ENCODE measurements around the gene ZBTB25. TPM values are rescaled to one million over a fixed set of nuclear protein-coding genes. Genes with fewer than 3 reads are reported as not detected.

The ZBTB25 gene
- total RNA-seq, 1 experiment from 2014 or later: 19.0 TPM

DNA sequence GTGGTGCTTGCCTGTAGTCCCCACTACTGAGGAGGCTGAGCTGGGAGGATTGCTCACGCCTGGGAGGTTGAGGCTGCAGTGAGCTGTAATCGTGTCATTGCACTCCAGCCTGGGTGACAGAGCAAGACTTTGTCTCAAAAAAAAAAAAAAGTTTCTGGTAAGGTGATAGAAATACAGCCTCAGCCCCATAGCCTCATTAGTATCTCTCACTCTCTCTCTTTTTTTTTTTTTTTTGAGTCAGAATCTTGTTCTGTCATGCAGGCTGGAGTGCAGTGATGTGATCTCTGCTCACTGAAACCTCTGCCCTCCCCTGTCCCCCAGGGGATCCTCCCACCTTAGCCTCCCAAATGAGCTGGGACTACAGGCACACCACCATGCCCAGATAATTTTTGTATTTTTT, 96.3 kb downstream of the ZBTB25 start:
- POLR2A ChIA-PET: no interaction called here

DNA sequence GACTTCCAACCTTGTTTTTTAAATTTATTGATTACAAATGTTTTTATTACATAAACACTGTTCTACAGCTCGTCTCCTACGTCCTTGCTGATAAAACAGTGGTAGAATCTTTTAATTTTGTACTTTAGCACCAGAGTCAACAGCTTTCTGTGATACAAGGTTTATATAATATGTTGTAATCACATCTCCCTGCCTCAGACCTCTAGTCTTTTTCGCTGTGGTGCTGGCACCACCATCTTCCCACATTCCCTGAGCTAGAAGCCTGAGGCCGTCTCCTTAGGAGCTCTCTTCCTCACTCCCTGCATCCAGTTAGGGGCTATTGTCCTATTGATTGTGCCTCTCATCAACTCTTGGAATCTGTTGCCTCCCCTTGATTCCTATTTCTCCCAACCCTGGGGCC, 98.3 kb downstream of the ZBTB25 start:
- Histone ChIP-seq H3K9me3 (ENCODE audit: control insufficient read depth in 1 of 2, insufficient read depth in 1 of 2, low read depth in 1 of 2, low read length in 2 of 2) (no peaks in the 10 kb centered on the region), H4K20me1 (ENCODE audit: insufficient read depth) (no peaks in the 10 kb centered on the region), H3K9me2 (ENCODE audit: insufficient read depth) (no peaks in the 10 kb centered on the region), H3K27ac (ENCODE audit: low read depth, low read length) (no peak overlapping the region), H3K27me3 (ENCODE audit: insufficient read depth, low read length) (no peaks in the 10 kb centered on the region), H3K4me2 (ENCODE audit: low read length) (no peak overlapping the region), H3K9ac (ENCODE audit: low read length) (no peak overlapping the region), H3K4me1 (ENCODE audit: control insufficient read depth in 1 of 2, insufficient read depth in 2 of 2, low read length in 2 of 2) (peaks cover 4 to 11% of the 10 kb centered on the region in 2 experiments; a peak in 2 of 4 replicates), H3K36me3 (ENCODE audit: control insufficient read depth in 1 of 2, insufficient read depth in 2 of 2, low read length in 2 of 2) (peaks cover 6 to 25% of the 10 kb centered on the region in 2 experiments; a peak in 2 of 4 replicates), H3K79me2 (ENCODE audit: insufficient read depth, low read length) (peaks cover 80% of the 10 kb centered on the region), H3K4me3 (replicated peaks in 1 of 2; ENCODE audit: low read depth in 1 of 2, low read length in 2 of 2) (no peak overlapping the region), H2AFZ (ENCODE audit: low read depth, low read length, poor library complexity, severe bottlenecking) (no peak overlapping the region)
- intact Hi-C loops (cut with micrococcal nuclease): no loop called here
- POLR2A ChIA-PET: no interaction called here
- TF ChIP-seq RAD21 (IDR thresholded peaks at IDR 0.05; ENCODE audit: low read depth) (no peak), EZH2phosphoT487 (IDR thresholded peaks at IDR 0.05; ENCODE audit: borderline replicate concordance) (no peak), EGR1 (IDR thresholded peaks at IDR 0.05; ENCODE audit: low read depth) (no peak), SP1 (IDR thresholded peaks at IDR 0.05; ENCODE audit: low read depth) (no peak), ZFX (IDR thresholded peaks at IDR 0.05) (no peak), EZH2 (IDR thresholded peaks at IDR 0.05) (no peak), JUND (IDR thresholded peaks at IDR 0.05) (no peak), ZNF274 (IDR thresholded peaks at IDR 0.05; ENCODE audit: low read depth, low read length) (no peak), CEBPB (IDR thresholded peaks at IDR 0.05; ENCODE audit: low read depth) (no peak), SRF (IDR thresholded peaks at IDR 0.05; ENCODE audit: low read depth) (no peak), ELF1 (IDR thresholded peaks at IDR 0.05; ENCODE audit: borderline replicate concordance, low read depth) (no peak)
- RAD21 ChIA-PET (ENCODE audit: low non-redundant PET in 1 of 2, low total read pairs in 2 of 2, uncharacterized antibody in 2 of 2, unreplicated experiment in 2 of 2): no interaction called here
- DNase-seq (ENCODE audit: low read depth, low spot score) (no peak), ATAC-seq (no peak)
- no TSS peak for BruUV-seq (replicated peaks)
- CTCF ChIA-PET: no interaction called here

More for the DNA sequence above, 96.3 kb downstream of the ZBTB25 start:
- H3K79me2 ChIP-seq (ENCODE audit: insufficient read depth, low read length): peaks cover 69% of the 10 kb centered on the region
- peaks cover 3 to 17% of the 10 kb centered on the region in 2 experiments; a peak in 2 of 4 replicates for H3K36me3 ChIP-seq (ENCODE audit: control insufficient read depth in 1 of 2, insufficient read depth in 2 of 2, low read length in 2 of 2)
- no peaks in the 10 kb centered on the region for H3K9me3 ChIP-seq (ENCODE audit: control insufficient read depth in 1 of 2, insufficient read depth in 1 of 2, low read depth in 1 of 2, low read length in 2 of 2)
- BruUV-seq (replicated peaks): no TSS peak
- ChIA-PET RAD21 (ENCODE audit: low non-redundant PET in 1 of 2, low total read pairs in 2 of 2, uncharacterized antibody in 2 of 2, unreplicated experiment in 2 of 2) (no interaction called here), CTCF (no interaction called here)
- intact Hi-C loops (cut with micrococcal nuclease): no loop called here
- H3K9ac ChIP-seq (ENCODE audit: low read length): no peak overlapping the region
- no peak for DNase-seq (ENCODE audit: low read depth, low spot score)
- H2AFZ ChIP-seq (ENCODE audit: low read depth, low read length, poor library complexity, severe bottlenecking): no peak overlapping the region
- no peaks in the 10 kb centered on the region for H3K9me2 ChIP-seq (ENCODE audit: insufficient read depth)
- H4K20me1 ChIP-seq (ENCODE audit: insufficient read depth): no peaks in the 10 kb centered on the region
- TF ChIP-seq, protein P1, sequence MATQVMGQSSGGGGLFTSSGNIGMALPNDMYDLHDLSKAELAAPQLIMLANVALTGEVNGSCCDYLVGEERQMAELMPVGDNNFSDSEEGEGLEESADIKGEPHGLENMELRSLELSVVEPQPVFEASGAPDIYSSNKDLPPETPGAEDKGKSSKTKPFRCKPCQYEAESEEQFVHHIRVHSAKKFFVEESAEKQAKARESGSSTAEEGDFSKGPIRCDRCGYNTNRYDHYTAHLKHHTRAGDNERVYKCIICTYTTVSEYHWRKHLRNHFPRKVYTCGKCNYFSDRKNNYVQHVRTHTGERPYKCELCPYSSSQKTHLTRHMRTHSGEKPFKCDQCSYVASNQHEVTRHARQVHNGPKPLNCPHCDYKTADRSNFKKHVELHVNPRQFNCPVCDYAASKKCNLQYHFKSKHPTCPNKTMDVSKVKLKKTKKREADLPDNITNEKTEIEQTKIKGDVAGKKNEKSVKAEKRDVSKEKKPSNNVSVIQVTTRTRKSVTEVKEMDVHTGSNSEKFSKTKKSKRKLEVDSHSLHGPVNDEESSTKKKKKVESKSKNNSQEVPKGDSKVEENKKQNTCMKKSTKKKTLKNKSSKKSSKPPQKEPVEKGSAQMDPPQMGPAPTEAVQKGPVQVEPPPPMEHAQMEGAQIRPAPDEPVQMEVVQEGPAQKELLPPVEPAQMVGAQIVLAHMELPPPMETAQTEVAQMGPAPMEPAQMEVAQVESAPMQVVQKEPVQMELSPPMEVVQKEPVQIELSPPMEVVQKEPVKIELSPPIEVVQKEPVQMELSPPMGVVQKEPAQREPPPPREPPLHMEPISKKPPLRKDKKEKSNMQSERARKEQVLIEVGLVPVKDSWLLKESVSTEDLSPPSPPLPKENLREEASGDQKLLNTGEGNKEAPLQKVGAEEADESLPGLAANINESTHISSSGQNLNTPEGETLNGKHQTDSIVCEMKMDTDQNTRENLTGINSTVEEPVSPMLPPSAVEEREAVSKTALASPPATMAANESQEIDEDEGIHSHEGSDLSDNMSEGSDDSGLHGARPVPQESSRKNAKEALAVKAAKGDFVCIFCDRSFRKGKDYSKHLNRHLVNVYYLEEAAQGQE (IDR thresholded peaks at IDR 0.05; ENCODE audit: low read depth): no peak
- no peak for TF ChIP-seq TCF7L2 (IDR thresholded peaks at IDR 0.05; ENCODE audit: borderline replicate concordance, extremely low read depth, insufficient read depth, insufficient read length)
- TF ChIP-seq CEBPB (IDR thresholded peaks at IDR 0.05; ENCODE audit: low read depth): no peak
- TF ChIP-seq POLR2A (IDR thresholded peaks at IDR 0.05; ENCODE audit: borderline replicate concordance, extremely low read depth, insufficient read depth, insufficient read length): no peak
- ATAC-seq: no peak
- H3K4me3 ChIP-seq (replicated peaks in 1 of 2; ENCODE audit: low read depth in 1 of 2, low read length in 2 of 2): no peak overlapping the region
- no peak overlapping the region for H3K4me2 ChIP-seq (ENCODE audit: low read length)
- no peaks in the 10 kb centered on the region for H3K27me3 ChIP-seq (ENCODE audit: insufficient read depth, low read length)
- H3K4me1 ChIP-seq (ENCODE audit: control insufficient read depth in 1 of 2, insufficient read depth in 2 of 2, low read length in 2 of 2): peaks cover 4 to 11% of the 10 kb centered on the region in 2 experiments; a peak in 2 of 4 replicates
- no peak overlapping the region for H3K27ac ChIP-seq (ENCODE audit: low read depth, low read length)

Data from HCT116 (cell line).